ENCODE results near the gene COL1A1. TPM values are rescaled to one million over a fixed set of nuclear protein-coding genes. Genes with fewer than 3 reads are reported as not detected.

COL1A1 gene
- total RNA-seq, 2 experiments from 2014 or later = not detected

- intact Hi-C loops (cut with micrococcal nuclease; ENCODE audit: unreplicated experiment) = no loop called here
- DNase-seq (ENCODE audit: low spot score) = no peak
- no TSS peak for BruUV-seq (replicated peaks)
- Histone ChIP-seq H4K20me1 (ENCODE audit: insufficient read depth, low read length) (no peaks in the 10 kb centered on the region), H3K27ac (ENCODE audit: low read depth, low read length, poor library complexity, severe bottlenecking) (no peak overlapping the region), H3K9me2 (ENCODE audit: insufficient read depth, low read length) (no peaks in the 10 kb centered on the region), H3K4me3 (ENCODE audit: low read depth, low read length, poor library complexity, severe bottlenecking) (no peak overlapping the region), H3K4me1 (ENCODE audit: insufficient read depth, low read length, poor library complexity, severe bottlenecking) (no peaks in the 10 kb centered on the region), H3K79me2 (ENCODE audit: insufficient read depth, low read depth, low read length) (no peaks in the 10 kb centered on the region), H3K9me3 (ENCODE audit: low read length) (no peaks in the 10 kb centered on the region), H2AFZ (ENCODE audit: low read length) (no peak overlapping the region), H3K4me2 (ENCODE audit: low read length) (peak overlapping the region; percentile 48; the same call in 1 of the 2 replicates), H3K36me3 (ENCODE audit: insufficient read depth, low read length) (no peaks in the 10 kb centered on the region)
- ChIA-PET POLR2A (interaction anchor here (0.6 kb wide), 1 partner anchor 56 kb away, joined by 4 read pairs; the partner anchor contains the start of gene PPP1R9B), CTCF (ENCODE audit: unreplicated experiment) (no interaction called here)
- TF ChIP-seq EZH2phosphoT487 (IDR thresholded peaks at IDR 0.05; ENCODE audit: borderline replicate concordance, low read depth, low read length) (no peak), CTCF (conservative IDR thresholded peaks at IDR 0.05; ENCODE audit: low read length) (no peak)
Measured at GRCh38 chr17:50206604-50207293, 5.3 kb upstream of the COL1A1 start.

GRCh38 chr17:50205963-50206505 lies 4.6 kb upstream of the COL1A1 start:
- no peak overlapping the region for H3K4me2 ChIP-seq (ENCODE audit: low read length)
- no peaks in the 10 kb centered on the region for H3K79me2 ChIP-seq (ENCODE audit: insufficient read depth, low read depth, low read length)
- ChIA-PET POLR2A (interaction anchor here (0.6 kb wide), 1 partner anchor 55 kb away, joined by 4 read pairs; the partner anchor contains the start of gene PPP1R9B), CTCF (ENCODE audit: unreplicated experiment) (no interaction called here)
- H3K9me2 ChIP-seq (ENCODE audit: insufficient read depth, low read length) = no peaks in the 10 kb centered on the region
- TF ChIP-seq EZH2phosphoT487 (IDR thresholded peaks at IDR 0.05; ENCODE audit: borderline replicate concordance, low read depth, low read length) = no peak
- no peak for TF ChIP-seq CTCF (conservative IDR thresholded peaks at IDR 0.05; ENCODE audit: low read length)
- no peaks in the 10 kb centered on the region for H3K36me3 ChIP-seq (ENCODE audit: insufficient read depth, low read length)
- DNase-seq (ENCODE audit: low spot score) = no peak
- no peak overlapping the region for H3K4me3 ChIP-seq (ENCODE audit: low read depth, low read length, poor library complexity, severe bottlenecking)
- no peaks in the 10 kb centered on the region for H3K4me1 ChIP-seq (ENCODE audit: insufficient read depth, low read length, poor library complexity, severe bottlenecking)
- intact Hi-C loops (cut with micrococcal nuclease; ENCODE audit: unreplicated experiment) = no loop called here
- no peak overlapping the region for H3K27ac ChIP-seq (ENCODE audit: low read depth, low read length, poor library complexity, severe bottlenecking)
- H4K20me1 ChIP-seq (ENCODE audit: insufficient read depth, low read length) = no peaks in the 10 kb centered on the region
- H2AFZ ChIP-seq (ENCODE audit: low read length) = no peak overlapping the region
- H3K9me3 ChIP-seq (ENCODE audit: low read length) = no peaks in the 10 kb centered on the region
- no TSS peak for BruUV-seq (replicated peaks)

Data from OCI-LY7 (cell line).